Progenitor cell of endocrine pancreas (in vitro differentiated cells): ENCODE measurements around the gene RAB44. TPM values are rescaled to one million over a fixed set of nuclear protein-coding genes. Genes with fewer than 3 reads are reported as not detected.

Experiments
- DNase-seq: peaks from one replicate; pipeline ENCODE4 v3.0.0; 2021; ENCODE audit warnings: low spot score; ENCODE audit not compliant: unreplicated experiment
- H3K27ac Mint-ChIP-seq: 2 replicates; pipeline ENCODE4 v1.8.0; 2021; ENCODE audit warnings: mild to moderate bottlenecking, moderate library complexity, mixed read lengths
- H3K27me3 Mint-ChIP-seq: 2 replicates; pipeline ENCODE4 v1.8.0; 2021; ENCODE audit warnings: mixed read lengths
- H3K36me3 Mint-ChIP-seq: 2 replicates; pipeline ENCODE4 v1.8.0; 2022; ENCODE audit warnings: mixed read lengths; ENCODE audit not compliant: insufficient read depth
- H3K4me1 Mint-ChIP-seq: 2 replicates; pipeline ENCODE4 v1.8.0; 2021; ENCODE audit warnings: low read depth, mixed read lengths
- H3K4me3 Mint-ChIP-seq: 2 replicates; pipeline ENCODE4 v1.8.0; 2021; ENCODE audit warnings: low read depth, mild to moderate bottlenecking, moderate library complexity, mixed read lengths
- H3K9me3 Mint-ChIP-seq: 2 replicates; pipeline ENCODE4 v1.8.0; 2021; ENCODE audit warnings: low read depth, mixed read lengths
- total RNA-seq: library from RNA; stranded (reverse); gene quantifications from 2 replicates; pipeline ENCODE4 v1.2.1, GENCODE V29; 2021
- TF ChIP-seq, protein P1 (sequence below): fragments of 200-600 bp; sonication (generic); IDR thresholded peaks from one replicate; pipeline ENCODE4 v1.5.0; 2021; ENCODE audit warnings: antibody characterized with exemption, mild to moderate bottlenecking; ENCODE audit not compliant: unreplicated experiment

The RAB44 gene
- total RNA-seq, 1 donor from 2014 or later, result not detected

DNA sequence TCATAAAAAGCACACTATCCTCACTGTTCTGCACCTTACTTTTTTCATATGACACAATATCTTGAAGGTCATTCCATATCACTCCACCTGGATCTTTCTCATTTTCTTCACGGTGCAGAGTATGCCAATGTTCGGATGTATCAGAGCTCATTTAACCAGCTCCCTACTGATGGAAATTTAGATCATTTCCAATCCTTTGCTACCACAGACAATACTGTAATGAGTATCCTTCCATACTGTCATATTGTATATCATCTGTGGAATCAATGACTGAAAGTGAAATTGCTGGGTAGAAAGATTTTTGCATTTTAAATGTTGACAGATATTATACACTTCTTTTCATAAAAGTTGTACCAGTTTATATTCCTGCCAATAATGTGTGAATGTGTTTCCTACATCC is 2.2 kb upstream of the RAB44 start:
- Mint-ChIP-seq H3K4me1 (no peaks in the 10 kb centered on the region), H3K36me3 (no peaks in the 10 kb centered on the region), H3K27ac (no peak overlapping the region), H3K9me3 (peaks cover 3% of the 10 kb centered on the region), H3K27me3 (peaks cover 37% of the 10 kb centered on the region), H3K4me3 (no peak overlapping the region)
- no peak for DNase-seq
- TF ChIP-seq, protein P1, sequence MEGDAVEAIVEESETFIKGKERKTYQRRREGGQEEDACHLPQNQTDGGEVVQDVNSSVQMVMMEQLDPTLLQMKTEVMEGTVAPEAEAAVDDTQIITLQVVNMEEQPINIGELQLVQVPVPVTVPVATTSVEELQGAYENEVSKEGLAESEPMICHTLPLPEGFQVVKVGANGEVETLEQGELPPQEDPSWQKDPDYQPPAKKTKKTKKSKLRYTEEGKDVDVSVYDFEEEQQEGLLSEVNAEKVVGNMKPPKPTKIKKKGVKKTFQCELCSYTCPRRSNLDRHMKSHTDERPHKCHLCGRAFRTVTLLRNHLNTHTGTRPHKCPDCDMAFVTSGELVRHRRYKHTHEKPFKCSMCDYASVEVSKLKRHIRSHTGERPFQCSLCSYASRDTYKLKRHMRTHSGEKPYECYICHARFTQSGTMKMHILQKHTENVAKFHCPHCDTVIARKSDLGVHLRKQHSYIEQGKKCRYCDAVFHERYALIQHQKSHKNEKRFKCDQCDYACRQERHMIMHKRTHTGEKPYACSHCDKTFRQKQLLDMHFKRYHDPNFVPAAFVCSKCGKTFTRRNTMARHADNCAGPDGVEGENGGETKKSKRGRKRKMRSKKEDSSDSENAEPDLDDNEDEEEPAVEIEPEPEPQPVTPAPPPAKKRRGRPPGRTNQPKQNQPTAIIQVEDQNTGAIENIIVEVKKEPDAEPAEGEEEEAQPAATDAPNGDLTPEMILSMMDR, result no peak

DNA sequence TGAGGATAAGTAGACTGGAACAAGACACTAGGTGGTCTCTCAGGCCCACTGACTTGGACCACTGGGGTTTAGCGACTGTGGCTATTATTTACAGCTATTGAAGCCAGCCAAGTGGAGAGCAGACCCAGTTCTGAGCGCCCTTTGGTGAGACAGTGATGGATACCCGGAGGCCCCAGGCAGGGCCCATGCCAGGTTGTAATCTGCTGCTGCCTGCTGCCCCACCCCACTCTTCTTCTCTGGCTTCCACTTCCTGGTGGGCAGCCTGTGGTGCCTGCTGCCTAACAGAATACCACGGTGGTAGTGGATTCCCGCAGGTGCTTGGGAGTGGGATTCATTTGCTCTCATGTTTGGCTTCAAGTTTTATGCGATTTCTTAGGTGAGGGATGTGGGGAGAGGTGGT is 570 bp downstream of the RAB44 start:
- H3K9me3 Mint-ChIP-seq, result peaks cover 3% of the 10 kb centered on the region
- no peaks in the 10 kb centered on the region for H3K4me1 Mint-ChIP-seq
- H3K27ac Mint-ChIP-seq, result no peak overlapping the region
- H3K36me3 Mint-ChIP-seq, result no peaks in the 10 kb centered on the region
- TF ChIP-seq, protein P1, result no peak
- H3K4me3 Mint-ChIP-seq, result no peak overlapping the region
- DNase-seq, result no peak
- peaks cover 33% of the 10 kb centered on the region for H3K27me3 Mint-ChIP-seq

DNA sequence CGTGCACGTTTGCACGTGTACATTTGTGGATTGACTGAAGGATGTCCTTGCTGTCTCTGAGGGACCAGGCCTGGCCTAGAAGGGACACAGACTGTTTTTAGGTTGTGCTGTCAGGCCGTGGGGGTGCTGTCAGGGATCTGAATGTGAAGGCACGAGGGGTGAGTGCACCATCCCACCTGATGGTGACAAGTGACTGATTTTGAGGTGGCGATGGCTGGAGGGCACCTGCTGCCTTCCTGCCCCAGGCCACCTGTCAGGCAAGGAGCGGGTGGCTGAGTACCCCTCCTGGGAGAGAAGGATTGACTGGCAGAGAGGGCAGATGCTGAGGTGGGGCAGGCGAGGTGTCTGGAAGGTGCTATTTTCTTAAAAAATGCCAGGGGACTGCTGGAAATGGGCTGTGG is 1.2 kb downstream of the RAB44 start:
- H3K9me3 Mint-ChIP-seq, result peaks cover 3% of the 10 kb centered on the region
- H3K27ac Mint-ChIP-seq, result no peak overlapping the region
- no peaks in the 10 kb centered on the region for H3K4me1 Mint-ChIP-seq
- H3K4me3 Mint-ChIP-seq, result no peak overlapping the region
- TF ChIP-seq, protein P1, result no peak
- no peaks in the 10 kb centered on the region for H3K36me3 Mint-ChIP-seq
- DNase-seq, result no peak
- peaks cover 34% of the 10 kb centered on the region for H3K27me3 Mint-ChIP-seq

DNA sequence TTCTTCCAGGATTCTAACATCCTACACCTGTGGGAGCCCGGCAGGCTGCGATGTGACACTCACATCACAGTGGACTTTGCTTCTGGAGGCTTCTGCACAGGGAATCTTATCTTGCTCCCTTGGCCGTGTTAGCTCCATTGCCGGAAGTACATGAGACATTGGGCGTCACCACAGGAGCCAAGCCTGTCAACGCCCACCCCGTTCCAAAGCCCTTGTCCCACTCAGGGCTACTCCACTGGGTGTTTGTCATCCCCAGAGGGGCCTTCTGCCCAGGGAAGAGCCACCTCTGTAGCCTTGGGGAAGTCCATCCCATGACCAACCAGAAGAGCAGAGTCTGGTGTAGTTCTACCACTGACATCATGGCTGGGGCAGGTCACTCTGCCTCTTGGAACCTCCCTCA is 1.7 kb downstream of the RAB44 start:
- H3K27ac Mint-ChIP-seq, result no peak overlapping the region
- TF ChIP-seq, protein P1, result no peak
- H3K27me3 Mint-ChIP-seq, result peaks cover 36% of the 10 kb centered on the region
- H3K9me3 Mint-ChIP-seq, result peaks cover 3% of the 10 kb centered on the region
- H3K36me3 Mint-ChIP-seq, result no peaks in the 10 kb centered on the region
- no peaks in the 10 kb centered on the region for H3K4me1 Mint-ChIP-seq
- DNase-seq, result no peak
- H3K4me3 Mint-ChIP-seq, result no peak overlapping the region

DNA sequence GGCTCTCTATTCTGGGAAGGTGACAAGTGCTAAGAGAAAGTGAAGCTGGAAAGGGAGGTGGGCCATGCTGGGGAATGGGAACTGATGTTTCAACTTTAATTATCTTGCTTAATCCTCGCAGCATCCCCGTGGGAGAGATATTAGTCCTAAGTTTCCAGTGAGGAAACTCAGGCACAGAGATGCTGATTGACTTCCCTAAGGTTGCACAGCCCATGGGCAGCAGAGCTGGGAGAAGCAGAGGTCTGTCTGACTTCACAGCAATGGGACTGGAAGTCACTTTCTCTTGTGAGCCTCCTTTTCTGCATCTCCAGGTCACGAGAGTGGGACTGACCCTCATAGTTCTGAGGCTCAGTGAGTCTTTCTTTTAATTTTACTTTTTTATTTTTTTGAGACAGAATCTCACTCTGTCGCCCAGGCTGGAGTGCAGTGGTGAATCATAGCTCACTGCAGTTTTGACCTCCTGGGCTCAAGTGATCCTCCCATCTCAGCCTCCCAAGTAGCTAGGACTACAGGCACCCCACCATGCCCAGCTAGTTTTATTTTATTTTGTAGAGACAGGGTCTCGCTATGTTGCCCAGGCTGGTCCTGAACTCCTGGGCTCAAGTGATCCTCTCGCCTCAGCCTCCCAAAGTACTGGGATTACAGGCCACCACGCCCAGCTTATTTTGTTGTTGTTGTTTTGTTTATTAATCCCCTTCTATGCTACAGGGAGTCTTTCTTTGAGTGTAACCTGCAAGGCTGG is 2.6 kb downstream of the RAB44 start:
- no peak overlapping the region for H3K4me3 Mint-ChIP-seq
- no peaks in the 10 kb centered on the region for H3K36me3 Mint-ChIP-seq
- H3K9me3 Mint-ChIP-seq, result peaks cover 3% of the 10 kb centered on the region
- H3K4me1 Mint-ChIP-seq, result no peaks in the 10 kb centered on the region
- DNase-seq, result no peak
- TF ChIP-seq, protein P1, result no peak
- no peak overlapping the region for H3K27ac Mint-ChIP-seq
- peaks cover 35% of the 10 kb centered on the region for H3K27me3 Mint-ChIP-seq
